NCI-H510A treated with DMSO at 0.1 percent for 48 hours (cell line): ENCODE results near the gene TMEM164.

Experiments used
- DNase-seq: peaks from one replicate; lab custom pipeline; 2025; lab: John Stamatoyannopoulos, UW

TMEM164 gene

GRCh38 chrX:110037178-110037577 lies 34.3 kb downstream of the TMEM164 start:
- DNase-seq: no peak

GRCh38 chrX:110038900-110039299 lies 36.0 kb downstream of the TMEM164 start:
- no peak for DNase-seq

GRCh38 chrX:110041980-110042379 lies 39.1 kb downstream of the TMEM164 start:
- DNase-seq: no peak

GRCh38 chrX:110042496-110042895 lies 39.6 kb downstream of the TMEM164 start:
- no peak for DNase-seq

- no peak for DNase-seq
Measured at GRCh38 chrX:110043506-110043905, 40.6 kb downstream of the TMEM164 start.

GRCh38 chrX:110044346-110045249 lies 41.7 kb downstream of the TMEM164 start:
- DNase-seq: no peak

- DNase-seq: no peak
Measured at GRCh38 chrX:110045421-110045820, 42.5 kb downstream of the TMEM164 start.

GRCh38 chrX:110046001-110046400 lies 43.1 kb downstream of the TMEM164 start:
- DNase-seq: peak; percentile 25

- no peak for DNase-seq
Measured at GRCh38 chrX:110046971-110047370, 44.1 kb downstream of the TMEM164 start.

- DNase-seq: no peak
Measured at GRCh38 chrX:110049096-110049495, 46.2 kb downstream of the TMEM164 start.

GRCh38 chrX:110050386-110050785 lies 47.5 kb downstream of the TMEM164 start:
- DNase-seq: no peak

GRCh38 chrX:110050901-110051300 lies 48.0 kb downstream of the TMEM164 start:
- no peak for DNase-seq

GRCh38 chrX:110051559-110051958 lies 48.6 kb downstream of the TMEM164 start:
- no peak for DNase-seq

- no peak for DNase-seq
Measured at GRCh38 chrX:110052303-110052702, 49.4 kb downstream of the TMEM164 start.

- DNase-seq: no peak
Measured at GRCh38 chrX:110053453-110053852, 50.5 kb downstream of the TMEM164 start.

GRCh38 chrX:110055616-110056015 lies 52.7 kb downstream of the TMEM164 start:
- DNase-seq: no peak

- peak; percentile 49 for DNase-seq
Measured at GRCh38 chrX:110056419-110056818, 53.5 kb downstream of the TMEM164 start.

- no peak for DNase-seq
Measured at GRCh38 chrX:110059410-110059809, 56.5 kb downstream of the TMEM164 start.

- no peak for DNase-seq
Measured at GRCh38 chrX:110060317-110060716, 57.4 kb downstream of the TMEM164 start.

- DNase-seq: no peak
Measured at GRCh38 chrX:110060846-110061537, 58.1 kb downstream of the TMEM164 start.

GRCh38 chrX:110062919-110063318 lies 60.0 kb downstream of the TMEM164 start:
- DNase-seq: no peak

GRCh38 chrX:110066488-110067225 lies 63.7 kb downstream of the TMEM164 start:
- no peak for DNase-seq

- DNase-seq: no peak
Measured at GRCh38 chrX:110070970-110071369, 68.1 kb downstream of the TMEM164 start.
